SK-N-MC (cell line): ENCODE results near the gene P4HB.

ENCODE experiments used
- DNase-seq: peaks from one replicate; pipeline ENCODE4 v3.0.0-alpha.2; 2011; ENCODE audit warnings: low read depth, low spot score
- H3K27ac ChIP-seq: fragments of 200-600 bp; sonication (generic); 2 replicates; pipeline ENCODE4 v1.5.1; 2016; ENCODE audit warnings: mixed run types
- H3K36me3 ChIP-seq: fragments of 200-600 bp; sonication (generic); 2 replicates; pipeline ENCODE4 v1.6.1; 2017; ENCODE audit warnings: antibody characterized with exemption, low read length, mixed read lengths; ENCODE audit not compliant: insufficient read depth
- H3K4me3 ChIP-seq: fragments of 200-600 bp; sonication (generic); 2 replicates; pipeline ENCODE4 v1.5.1; 2016
- H3K9ac ChIP-seq: fragments of 200-600 bp; sonication (generic); 2 replicates; pipeline ENCODE4 v1.8.0; 2017; ENCODE audit warnings: mixed run types, mixed read lengths; ENCODE audit not compliant: insufficient read length
- H3K9me3 ChIP-seq: fragments of 200-600 bp; sonication (generic); 2 replicates; pipeline ENCODE4 v1.6.1; 2017; ENCODE audit warnings: low read depth, mild to moderate bottlenecking, antibody characterized with exemption, low read length, moderate library complexity, mixed read lengths
- EZH2 ChIP-seq: fragments of 200-600 bp; sonication (generic); IDR thresholded peaks from one replicate; pipeline ENCODE4 v1.6.1; 2017; ENCODE audit warnings: antibody characterized with exemption
- FOXP2 ChIP-seq: optimal IDR thresholded peaks from 2 replicates; pipeline ENCODE3; 2011; ENCODE audit warnings: mild to moderate bottlenecking, moderate library complexity; ENCODE audit not compliant: insufficient read depth; ENCODE audit errors: extremely low read length, control extremely low read depth
- POLR2AphosphoS5 ChIP-seq: IDR thresholded peaks from 2 replicates; pipeline ENCODE4 v1.6.1; 2012; ENCODE audit warnings: mild to moderate bottlenecking, low read depth, low read length, borderline replicate concordance

P4HB gene

GRCh38 chr17:81819708-81820107 is 40.6 kb downstream of the P4HB start:
- Histone ChIP-seq H3K9ac (no peak overlapping the region), H3K27ac (no peak overlapping the region), H3K36me3 (no peaks in the 10 kb centered on the region), H3K9me3 (no peaks in the 10 kb centered on the region), H3K4me3 (no peak overlapping the region)
- no peak for TF ChIP-seq FOXP2
- no peak for TF ChIP-seq POLR2AphosphoS5
- TF ChIP-seq EZH2, result no peak
- DNase-seq, result no peak

GRCh38 chr17:81817758-81818147 is 42.6 kb downstream of the P4HB start:
- Histone ChIP-seq H3K4me3 (no peak overlapping the region), H3K36me3 (no peaks in the 10 kb centered on the region), H3K27ac (no peak overlapping the region), H3K9me3 (no peaks in the 10 kb centered on the region), H3K9ac (no peak overlapping the region)
- no peak for DNase-seq
- TF ChIP-seq EZH2 (no peak), POLR2AphosphoS5 (no peak), FOXP2 (no peak)

- no peaks in the 10 kb centered on the region for H3K9me3 ChIP-seq
- no peak overlapping the region for H3K27ac ChIP-seq
- no peak overlapping the region for H3K4me3 ChIP-seq
- DNase-seq, result no peak
- no peak overlapping the region for H3K9ac ChIP-seq
- no peaks in the 10 kb centered on the region for H3K36me3 ChIP-seq
- TF ChIP-seq EZH2, result no peak
- TF ChIP-seq FOXP2, result no peak
- TF ChIP-seq POLR2AphosphoS5, result no peak
Observed at GRCh38 chr17:81815646-81815986, 44.7 kb downstream of the P4HB start.

- no peak for DNase-seq
- Histone ChIP-seq H3K27ac (no peak overlapping the region), H3K36me3 (no peaks in the 10 kb centered on the region), H3K9ac (no peak overlapping the region), H3K9me3 (no peaks in the 10 kb centered on the region), H3K4me3 (no peak overlapping the region)
- TF ChIP-seq POLR2AphosphoS5 (no peak), FOXP2 (no peak), EZH2 (no peak)
Observed at GRCh38 chr17:81814748-81815645, 45.3 kb downstream of the P4HB start.

GRCh38 chr17:81813861-81814683 is 46.3 kb downstream of the P4HB start:
- TF ChIP-seq EZH2 (no peak), FOXP2 (no peak), POLR2AphosphoS5 (no peak)
- no peak overlapping the region for H3K27ac ChIP-seq
- no peaks in the 10 kb centered on the region for H3K9me3 ChIP-seq
- no peak overlapping the region for H3K4me3 ChIP-seq
- no peak overlapping the region for H3K9ac ChIP-seq
- no peaks in the 10 kb centered on the region for H3K36me3 ChIP-seq
- DNase-seq, result no peak

GRCh38 chr17:81813371-81813684 is 47.0 kb downstream of the P4HB start:
- Histone ChIP-seq H3K9ac (no peak overlapping the region), H3K36me3 (no peaks in the 10 kb centered on the region), H3K9me3 (no peaks in the 10 kb centered on the region), H3K4me3 (no peak overlapping the region), H3K27ac (no peak overlapping the region)
- no peak for TF ChIP-seq POLR2AphosphoS5
- no peak for TF ChIP-seq FOXP2
- no peak for TF ChIP-seq EZH2
- DNase-seq, result no peak

GRCh38 chr17:81812571-81813370 is 47.6 kb downstream of the P4HB start:
- H3K9ac ChIP-seq, result no peak overlapping the region
- no peak for DNase-seq
- H3K9me3 ChIP-seq, result no peaks in the 10 kb centered on the region
- TF ChIP-seq EZH2 (no peak), FOXP2 (no peak), POLR2AphosphoS5 (no peak)
- no peaks in the 10 kb centered on the region for H3K36me3 ChIP-seq
- no peak overlapping the region for H3K27ac ChIP-seq
- no peak overlapping the region for H3K4me3 ChIP-seq

GRCh38 chr17:81811705-81812570 is 48.4 kb downstream of the P4HB start:
- Histone ChIP-seq H3K4me3 (no peak overlapping the region), H3K9ac (no peak overlapping the region), H3K36me3 (no peaks in the 10 kb centered on the region), H3K27ac (no peak overlapping the region), H3K9me3 (no peaks in the 10 kb centered on the region)
- DNase-seq, result no peak
- TF ChIP-seq POLR2AphosphoS5, result no peak
- TF ChIP-seq EZH2, result no peak
- no peak for TF ChIP-seq FOXP2
